IMR-90 (cell line): Measurements from ENCODE around the gene KLF13. TPM values are rescaled to one million over a fixed set of nuclear protein-coding genes. Genes with fewer than 3 reads are reported as not detected.

Experiments
- ATAC-seq: fragments of 200-7000 bp; cut with Tn5 transposase; 2 replicates; pipeline ENCODE4 v1.9.1; 2020; ENCODE audit warnings: low read depth, mild to moderate bottlenecking, moderate library complexity
- BruUV-seq: library from RNA; stranded (reverse); fragments of 400-500 nt; replicated peaks from 2 replicates; lab custom pipeline; 2021; lab: Mats Ljungman, UMichigan
- CTCF ChIA-PET: fragments of 300-600 bp; formaldehyde crosslinking; extraction: SDS; loops from one replicate; lab custom pipeline; 2021; ENCODE audit warnings: antibody characterized with exemption; lab: Yijun Ruan, JAX
- POLR2A ChIA-PET: fragments of 300-600 bp; sonication (Branson Sonifier 250); formaldehyde crosslinking; loops from one replicate; lab custom pipeline; 2022; ENCODE audit warnings: antibody characterized with exemption; ENCODE audit not compliant: unreplicated experiment; lab: Charles Lee
- DNase-seq: peaks from one replicate; pipeline ENCODE4 v3.0.0; 2013
- H2AFZ ChIP-seq: replicated peaks from 2 replicates; pipeline ENCODE3; 2013; ENCODE audit warnings: low read length, mild to moderate bottlenecking; ENCODE audit not compliant: poor library complexity
- H2AK5ac ChIP-seq: 2 replicates; pipeline ENCODE4 v1.6.1; 2013; ENCODE audit warnings: low read depth, low read length, inconsistent platforms
- H2AK9ac ChIP-seq: replicated peaks from 2 replicates; pipeline ENCODE3; 2013; ENCODE audit warnings: mild to moderate bottlenecking, low read depth, low read length, moderate library complexity; ENCODE audit not compliant: poor library complexity
- H2BK120ac ChIP-seq: 2 replicates; pipeline ENCODE4 v1.6.1; 2013; ENCODE audit warnings: low read depth, low read length, inconsistent platforms
- H2BK15ac ChIP-seq: 3 replicates; pipeline ENCODE4 v1.6.1; 2013; ENCODE audit warnings: low read depth, low read length, inconsistent platforms
- H2BK20ac ChIP-seq: 2 replicates; pipeline ENCODE4 v1.6.1; 2013; ENCODE audit warnings: low read depth, mild to moderate bottlenecking, inconsistent platforms, low read length, moderate library complexity
- H2BK5ac ChIP-seq: 2 replicates; pipeline ENCODE4 v1.6.1; 2013; ENCODE audit warnings: mild to moderate bottlenecking, low read depth, low read length, inconsistent platforms; ENCODE audit not compliant: poor library complexity, severe bottlenecking
- H3K14ac ChIP-seq: replicated peaks from 2 replicates; pipeline ENCODE4 v1.6.1; 2013; ENCODE audit warnings: low read depth, low read length, inconsistent platforms
- H3K18ac ChIP-seq: 2 replicates; pipeline ENCODE4 v1.6.1; 2013; ENCODE audit warnings: low read depth, low read length, control low read depth
- H3K23ac ChIP-seq: 2 replicates; pipeline ENCODE4 v1.6.1; 2013; ENCODE audit warnings: low read depth, low read length, inconsistent platforms
- H3K27ac ChIP-seq: 2 replicates; pipeline ENCODE4 v1.5.1; 2013; ENCODE audit warnings: mild to moderate bottlenecking, control low read depth, low read length; ENCODE audit not compliant: insufficient read depth
- H3K27me3 ChIP-seq: 2 replicates; pipeline ENCODE4 v1.6.1; 2013; ENCODE audit warnings: low read length; ENCODE audit not compliant: control insufficient read depth, insufficient read depth
- H3K36me3 ChIP-seq: 2 replicates; pipeline ENCODE4 v1.6.1; 2013; ENCODE audit warnings: low read length, mixed read lengths; ENCODE audit not compliant: control insufficient read depth, insufficient read depth
- H3K4ac ChIP-seq: 2 replicates; pipeline ENCODE4 v1.6.1; 2013; ENCODE audit warnings: low read depth, low read length, inconsistent platforms
- H3K4me1 ChIP-seq: 2 replicates; pipeline ENCODE4 v1.6.1; 2013; ENCODE audit warnings: low read length, mixed read lengths; ENCODE audit not compliant: control insufficient read depth, insufficient read depth
- H3K4me2 ChIP-seq: 2 replicates; pipeline ENCODE4 v1.6.1; 2013; ENCODE audit warnings: low read depth, mild to moderate bottlenecking, control low read depth, low read length, moderate library complexity
- H3K4me3 ChIP-seq: 2 replicates; pipeline ENCODE4 v1.5.1; 2013; ENCODE audit warnings: low read depth, mild to moderate bottlenecking, control low read depth, low read length, moderate library complexity; ENCODE audit not compliant: insufficient read depth
- H3K56ac ChIP-seq: 2 replicates; pipeline ENCODE4 v1.6.1; 2013; ENCODE audit warnings: low read length, inconsistent platforms; ENCODE audit not compliant: insufficient read depth; ENCODE audit errors: extremely low read depth
- H3K79me1 ChIP-seq, 2 experiments: 2 replicates each; pipeline ENCODE4 v1.6.1; 2013; ENCODE audit warnings: low read length in 2 of 2, inconsistent platforms in 1 of 2, low read depth in 1 of 2
- H3K9ac ChIP-seq: 2 replicates; pipeline ENCODE4 v1.6.1; 2013; ENCODE audit warnings: low read depth, low read length, control low read depth
- H3K9me1 ChIP-seq: 2 replicates; pipeline ENCODE4 v1.6.1; 2013; ENCODE audit warnings: low read length, inconsistent platforms; ENCODE audit not compliant: insufficient read depth
- H3K9me3 ChIP-seq: 2 replicates; pipeline ENCODE4 v1.6.1; 2013; ENCODE audit warnings: low read length; ENCODE audit not compliant: control insufficient read depth, insufficient read depth
- H4K20me1 ChIP-seq: 2 replicates; pipeline ENCODE4 v1.6.1; 2013; ENCODE audit warnings: low read length, inconsistent platforms; ENCODE audit not compliant: insufficient read depth
- H4K5ac ChIP-seq: 2 replicates; pipeline ENCODE4 v1.6.1; 2013; ENCODE audit warnings: mild to moderate bottlenecking, low read depth, low read length, control low read depth
- H4K8ac ChIP-seq, 2 experiments: 2 replicates each; pipeline ENCODE4 v1.6.1; 2013; ENCODE audit warnings: low read depth in 2 of 2, low read length in 2 of 2, control low read depth in 1 of 2, inconsistent platforms in 1 of 2
- H4K91ac ChIP-seq: 2 replicates; pipeline ENCODE4 v1.6.1; 2013; ENCODE audit warnings: low read depth, low read length, inconsistent platforms; ENCODE audit not compliant: insufficient read depth
- BHLHE40 ChIP-seq: fragments of 150-350 bp; IDR thresholded peaks from 2 replicates; pipeline ENCODE4 v1.6.1; 2016; ENCODE audit warnings: mild to moderate bottlenecking, low read depth, low read length
- CEBPB ChIP-seq: IDR thresholded peaks from 2 replicates; pipeline ENCODE4 v1.6.1; 2012; ENCODE audit warnings: low read depth, low read length, improper control_type of control experiment
- CHD1 ChIP-seq: IDR thresholded peaks from 2 replicates; pipeline ENCODE4 v1.6.1; 2012; ENCODE audit warnings: low read depth, low read length, improper control_type of control experiment
- CTCF ChIP-seq: conservative IDR thresholded peaks from 2 replicates; pipeline ENCODE4 v1.5.1; 2012; ENCODE audit warnings: mild to moderate bottlenecking, low read depth, low read length, improper control_type of control experiment
- ELK1 ChIP-seq: fragments of 150-350 bp; IDR thresholded peaks from 2 replicates; pipeline ENCODE4 v1.6.1; 2016; ENCODE audit warnings: low read depth, mild to moderate bottlenecking, low read length, moderate library complexity, borderline replicate concordance
- FOS ChIP-seq: fragments of 150-350 bp; IDR thresholded peaks from 2 replicates; pipeline ENCODE4 v1.6.1; 2016; ENCODE audit warnings: low read depth, low read length
- MAFK ChIP-seq: IDR thresholded peaks from 2 replicates; pipeline ENCODE4 v1.6.1; 2012; ENCODE audit warnings: low read depth, low read length, improper control_type of control experiment
- MAZ ChIP-seq: IDR thresholded peaks from 2 replicates; pipeline ENCODE4 v1.6.1; 2012; ENCODE audit warnings: low read depth, mild to moderate bottlenecking, low read length, improper control_type of control experiment, moderate library complexity, borderline replicate concordance
- MXI1 ChIP-seq: IDR thresholded peaks from 2 replicates; pipeline ENCODE4 v1.6.1; 2012; ENCODE audit warnings: low read depth, mild to moderate bottlenecking, low read length, moderate library complexity, borderline replicate concordance
- NFE2L2 ChIP-seq: fragments of 150-350 bp; IDR thresholded peaks from 2 replicates; pipeline ENCODE4 v1.6.1; 2016; ENCODE audit warnings: low read depth, mild to moderate bottlenecking, low read length
- POLR2A ChIP-seq: IDR thresholded peaks from 2 replicates; pipeline ENCODE4 v1.6.1; 2012; ENCODE audit warnings: mild to moderate bottlenecking, low read depth, low read length
- RAD21 ChIP-seq: IDR thresholded peaks from 2 replicates; pipeline ENCODE4 v1.6.1; 2012; ENCODE audit warnings: low read length, improper control_type of control experiment
- RCOR1 ChIP-seq: IDR thresholded peaks from 2 replicates; pipeline ENCODE4 v1.6.1; 2012; ENCODE audit warnings: mild to moderate bottlenecking, low read length, improper control_type of control experiment; ENCODE audit not compliant: insufficient replicate concordance
- RFX5 ChIP-seq: IDR thresholded peaks from 2 replicates; pipeline ENCODE4 v1.8.0; 2012; ENCODE audit warnings: low read depth, mild to moderate bottlenecking, low read length, moderate library complexity
- USF2 ChIP-seq: fragments of 150-350 bp; IDR thresholded peaks from 2 replicates; pipeline ENCODE4 v1.6.1; 2017; ENCODE audit warnings: mild to moderate bottlenecking, antibody characterized with exemption, low read length, low read depth
- WGBS, 2 experiments: methylation state at CpG; one replicate each; pipeline versions ENCODE4 v1.1.5 to v1.1.7; 2013; ENCODE audit warnings: missing lambda C conversion rate in 2 of 2; ENCODE audit not compliant: insufficient read length in 1 of 2; ENCODE audit errors: extremely low coverage in 2 of 2; 5-methylcytosine and 5-hydroxymethylcytosine counted together
- dilution Hi-C: fragments of 300-500 bp; cut with HindIII; formaldehyde crosslinking; loops from one replicate; pipeline ENCODE4 v1.14.3; 2018; ENCODE audit warnings: low sequenced_read_pairs; ENCODE audit not compliant: unreplicated experiment
- in situ Hi-C: fragments of 300-500 bp; cut with MboI; formaldehyde crosslinking; loops from 3 replicates; pipeline ENCODE4 v1.14.3; 2019; ENCODE audit warnings: low sequenced_read_pairs, inconsistent platforms, mixed read lengths
- intact Hi-C: fragments of 100-400 bp; cut with micrococcal nuclease; formaldehyde crosslinking; loops from 2 replicates; pipeline ENCODE4 v1.10.0; 2022
- polyA plus RNA-seq, 3 experiments: library from polyadenylated mRNA; depleted of rRNA; stranded (reverse); fragments of >200 nt; gene quantifications; 2 replicates each; pipeline ENCODE4 v1.2.3, GENCODE V29; 2012; ENCODE audit warnings: low replicate concordance in 1 of 3
- total RNA-seq: library from RNA; depleted of rRNA; stranded (reverse); fragments of >200 nt; gene quantifications from 2 replicates; pipeline ENCODE4 v1.2.3, GENCODE V29; 2012

KLF13 gene
- total and polyA plus RNA-seq, 2 of the 4 experiments (the other 2 are of a cell fraction), result 9.5 to 10.6 TPM

GRCh38 chr15:31367730-31368344 lies 41.2 kb downstream of the KLF13 start:
- TF ChIP-seq RFX5, result no peak
- TF ChIP-seq CTCF, result no peak
- TF ChIP-seq ELK1, result no peak
- no peak for TF ChIP-seq RCOR1
- no peak for TF ChIP-seq USF2
- TF ChIP-seq BHLHE40, result no peak
- TF ChIP-seq CEBPB, result no peak
- no peak for TF ChIP-seq MAFK
- no peak for TF ChIP-seq POLR2A
- TF ChIP-seq MAZ, result no peak
- no peak for TF ChIP-seq MXI1
- TF ChIP-seq FOS, result no peak
- TF ChIP-seq NFE2L2, result no peak
- TF ChIP-seq RAD21, result no peak
- TF ChIP-seq CHD1, result no peak
- Histone ChIP-seq H2BK15ac (no peak overlapping the region), H4K20me1 (peaks cover 35% of the 10 kb centered on the region), H3K79me1 (peaks cover 29 to 86% of the 10 kb centered on the region in 2 experiments), H3K9me1 (peaks cover 13% of the 10 kb centered on the region), H3K14ac (no peak overlapping the region), H2BK120ac (no peak overlapping the region), H3K27ac (no peak overlapping the region), H3K9me3 (0 out of 2 replicates have a peak, but pooled peaks cover 2% of the 10 kb centered on the region), H2BK5ac (no peak overlapping the region), H4K5ac (no peak overlapping the region), H3K18ac (no peak overlapping the region), H3K23ac (peak overlapping the region; percentile 31; the same call in 1 of the 2 replicates), H2AFZ (no peak overlapping the region), H3K4ac (no peak overlapping the region; the same call in 1 of the 2 replicates), H4K91ac (no peak overlapping the region), H2BK20ac (no peak overlapping the region), H3K56ac (no peak overlapping the region), H4K8ac (no peak overlapping the region), H2AK9ac (no peak overlapping the region), H3K36me3 (peaks cover 2% of the 10 kb centered on the region; the same call in 1 of the 2 replicates), H3K4me1 (peaks cover 14% of the 10 kb centered on the region), H3K9ac (no peak overlapping the region), H3K27me3 (no peaks in the 10 kb centered on the region), H3K4me2 (no peak overlapping the region), H2AK5ac (no peak overlapping the region), H3K4me3 (no peak overlapping the region)
- ChIA-PET CTCF (interaction anchor here (0.8 kb wide), 1 partner anchor 10 kb away, joined by 3 read pairs; no protein-coding TSS in a partner anchor), POLR2A (no interaction called here)
- ATAC-seq (no peak), DNase-seq (no peak)
- dilution Hi-C loops (no loop called here), in situ Hi-C loops (loop anchor here (10.0 kb wide), 1 partner anchor 117 kb away; no protein-coding TSS in a partner anchor), intact Hi-C loops (loop anchor here (5.0 kb wide), 1 partner anchor 104 kb away; no protein-coding TSS in a partner anchor)
- no TSS peak for BruUV-seq
- WGBS, 2 experiments, result 75% methylated on average over 7 of the region's 13 CpGs; no CpG with 5 or more reads in 1 of the 2 experiments
